OCI-LY3 (cell line): ENCODE data around the gene TRPC4AP.

Experiments
- EZH2phosphoT487 ChIP-seq: fragments of 200-600 bp; shearing (Covaris generic); IDR thresholded peaks from 2 replicates; pipeline ENCODE4 v1.6.1; 2018; ENCODE audit warnings: antibody characterized with exemption, mixed run types, low read depth
- TF ChIP-seq, protein P1 (sequence below): fragments of 200-600, 300-600 bp; sonication (generic); IDR thresholded peaks from 2 replicates; pipeline ENCODE4 v1.5.1; 2014; ENCODE audit warnings: antibody characterized with exemption, low read length, low read depth

DNA sequence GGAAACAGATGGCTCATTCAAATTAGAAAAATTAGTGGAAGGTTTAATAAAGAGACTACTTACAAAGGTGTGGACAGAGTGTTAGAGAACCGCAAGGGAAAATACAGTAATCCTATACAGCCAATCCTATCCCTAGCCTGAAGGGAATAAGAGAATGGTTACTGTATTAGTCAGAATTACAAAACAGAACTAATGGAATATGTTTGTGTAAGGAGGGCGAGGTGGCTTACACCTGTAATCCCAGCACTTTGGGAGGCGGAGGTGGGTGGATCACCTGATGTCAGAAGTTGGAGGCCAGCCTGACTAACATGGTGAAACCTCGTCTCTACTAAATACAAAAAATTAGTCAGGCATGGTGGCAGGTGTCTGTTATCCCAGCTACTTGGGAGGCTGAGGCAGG is 16.3 kb upstream of the TRPC4AP start:
- TF ChIP-seq, protein P1, sequence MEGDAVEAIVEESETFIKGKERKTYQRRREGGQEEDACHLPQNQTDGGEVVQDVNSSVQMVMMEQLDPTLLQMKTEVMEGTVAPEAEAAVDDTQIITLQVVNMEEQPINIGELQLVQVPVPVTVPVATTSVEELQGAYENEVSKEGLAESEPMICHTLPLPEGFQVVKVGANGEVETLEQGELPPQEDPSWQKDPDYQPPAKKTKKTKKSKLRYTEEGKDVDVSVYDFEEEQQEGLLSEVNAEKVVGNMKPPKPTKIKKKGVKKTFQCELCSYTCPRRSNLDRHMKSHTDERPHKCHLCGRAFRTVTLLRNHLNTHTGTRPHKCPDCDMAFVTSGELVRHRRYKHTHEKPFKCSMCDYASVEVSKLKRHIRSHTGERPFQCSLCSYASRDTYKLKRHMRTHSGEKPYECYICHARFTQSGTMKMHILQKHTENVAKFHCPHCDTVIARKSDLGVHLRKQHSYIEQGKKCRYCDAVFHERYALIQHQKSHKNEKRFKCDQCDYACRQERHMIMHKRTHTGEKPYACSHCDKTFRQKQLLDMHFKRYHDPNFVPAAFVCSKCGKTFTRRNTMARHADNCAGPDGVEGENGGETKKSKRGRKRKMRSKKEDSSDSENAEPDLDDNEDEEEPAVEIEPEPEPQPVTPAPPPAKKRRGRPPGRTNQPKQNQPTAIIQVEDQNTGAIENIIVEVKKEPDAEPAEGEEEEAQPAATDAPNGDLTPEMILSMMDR, result no peak
- TF ChIP-seq EZH2phosphoT487, result no peak
